RCC 7860 (cell line): ENCODE results near the gene ROBO2.

Experiments
- DNase-seq: peaks from one replicate; pipeline ENCODE4 v3.0.0-alpha.2; 2015; ENCODE audit warnings: low spot score
- FAIRE-seq: peaks from 2 replicates; lab custom pipeline; 2012; peaks lifted over from hg19 to GRCh38; lab: Jason Lieb, UNC

ROBO2 gene

DNA sequence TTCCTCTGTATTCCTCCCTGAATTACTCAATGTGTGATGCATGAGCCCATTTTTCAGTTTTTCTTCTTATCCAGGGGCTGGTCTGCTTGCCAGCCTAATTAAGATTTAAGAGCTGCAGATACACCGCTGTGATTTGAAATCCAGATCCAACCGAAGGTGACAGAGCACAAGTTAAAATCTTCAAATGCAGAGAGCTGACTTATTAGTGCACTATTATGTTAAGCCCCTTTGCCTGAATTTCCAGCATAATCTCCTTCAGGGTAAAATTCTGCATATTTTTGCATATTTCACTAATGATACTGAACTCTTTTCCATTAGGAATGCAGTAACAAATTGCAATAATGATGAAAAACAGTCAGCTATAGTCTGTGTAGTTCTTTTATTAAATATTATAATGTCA, 583.6 kb downstream of the ROBO2 start:
- FAIRE-seq (no peak), DNase-seq (no peak)

GRCh38 chr3:77626157-77626556, 586.3 kb downstream of the ROBO2 start:
- DNase-seq: no peak
- FAIRE-seq: no peak

DNA sequence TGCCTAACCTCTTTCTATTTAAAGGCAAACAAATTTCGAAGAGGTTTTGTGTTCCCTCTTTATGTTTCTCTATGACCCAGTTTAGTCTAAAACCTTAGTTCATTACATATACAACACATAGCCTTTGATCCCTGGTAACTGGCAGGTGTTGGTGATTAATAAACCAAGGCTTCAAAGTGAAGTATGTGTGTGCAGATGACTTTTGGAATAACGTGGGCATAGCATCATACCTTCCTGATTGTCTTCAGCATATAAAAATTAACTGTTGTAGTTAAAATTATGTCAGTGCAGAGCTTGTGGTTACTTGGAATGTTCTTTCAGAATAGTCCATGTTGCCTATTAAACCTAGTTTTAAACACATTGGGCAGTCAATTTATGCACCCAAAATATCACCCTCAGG, 608.3 kb downstream of the ROBO2 start:
- DNase-seq: no peak
- FAIRE-seq: no peak

GRCh38 chr3:77648664-77649063, 608.8 kb downstream of the ROBO2 start:
- no peak for FAIRE-seq
- no peak for DNase-seq

- no peak for FAIRE-seq
- DNase-seq: no peak
These were observed 612.7 kb downstream of the ROBO2 start for GRCh38 chr3:77652624-77653023.

DNA sequence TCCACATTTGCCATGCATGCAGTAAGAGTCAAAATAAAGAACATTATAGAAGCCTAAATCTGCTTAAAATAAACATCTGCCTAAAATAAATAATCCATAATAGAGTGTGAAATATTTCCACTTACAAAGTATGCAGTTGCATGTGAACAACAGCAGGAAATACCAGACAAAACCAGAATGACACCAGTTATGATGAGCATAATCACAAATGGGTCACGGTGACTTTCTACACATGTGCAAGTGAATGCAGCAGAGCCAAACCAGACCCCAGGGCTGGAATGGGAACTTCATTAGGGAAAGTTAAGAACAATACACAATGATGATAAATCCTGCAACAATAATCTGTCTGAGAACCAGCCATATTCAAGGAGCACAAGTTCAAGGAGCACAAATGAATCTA, 615.5 kb downstream of the ROBO2 start:
- FAIRE-seq (no peak), DNase-seq (no peak)

GRCh38 chr3:77660718-77661117, 620.8 kb downstream of the ROBO2 start:
- FAIRE-seq (no peak), DNase-seq (no peak)

DNA sequence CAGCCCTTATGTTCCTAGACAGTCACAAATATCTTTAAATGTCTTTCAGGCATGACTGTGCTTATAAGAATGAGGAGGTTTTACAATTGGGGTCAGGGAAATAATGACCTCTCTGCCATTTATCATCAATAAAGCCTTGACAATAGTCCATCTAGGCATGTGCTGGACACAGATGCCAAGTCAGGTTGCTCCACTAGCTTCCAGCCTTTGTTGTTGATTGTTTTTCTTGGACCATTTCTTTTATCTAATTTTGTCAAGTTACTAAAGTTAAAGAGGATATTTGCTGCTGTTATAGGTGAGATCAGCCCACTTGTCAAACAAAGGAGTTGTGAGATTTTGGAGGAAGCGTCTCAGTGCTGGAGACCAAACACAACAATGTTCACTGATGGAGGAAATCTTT, 628.0 kb downstream of the ROBO2 start:
- no peak for FAIRE-seq

DNA sequence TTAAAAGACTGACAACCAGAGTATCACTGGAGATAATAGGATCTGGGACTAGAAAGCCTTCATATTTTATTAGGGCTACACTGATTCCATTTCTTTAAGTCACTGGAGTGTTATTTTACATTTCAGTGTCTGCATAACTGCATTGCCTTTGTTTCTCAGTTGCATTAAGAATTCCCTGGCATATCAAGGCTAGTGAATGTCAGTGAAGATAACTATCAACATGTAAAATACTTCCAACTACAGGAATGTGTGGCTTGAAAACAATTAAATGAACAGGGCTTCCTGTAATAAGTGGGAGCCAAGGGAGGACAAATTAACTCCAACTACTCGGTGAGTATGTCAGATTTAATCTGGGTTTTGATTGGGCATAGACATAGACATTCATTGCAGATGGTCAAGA, 628.5 kb downstream of the ROBO2 start:
- no peak for FAIRE-seq
- no peak for DNase-seq

More for the DNA sequence above, 628.0 kb downstream of the ROBO2 start:
- no peak for DNase-seq

GRCh38 chr3:77672016-77672415, 632.1 kb downstream of the ROBO2 start:
- FAIRE-seq (no peak), DNase-seq (no peak)

DNA sequence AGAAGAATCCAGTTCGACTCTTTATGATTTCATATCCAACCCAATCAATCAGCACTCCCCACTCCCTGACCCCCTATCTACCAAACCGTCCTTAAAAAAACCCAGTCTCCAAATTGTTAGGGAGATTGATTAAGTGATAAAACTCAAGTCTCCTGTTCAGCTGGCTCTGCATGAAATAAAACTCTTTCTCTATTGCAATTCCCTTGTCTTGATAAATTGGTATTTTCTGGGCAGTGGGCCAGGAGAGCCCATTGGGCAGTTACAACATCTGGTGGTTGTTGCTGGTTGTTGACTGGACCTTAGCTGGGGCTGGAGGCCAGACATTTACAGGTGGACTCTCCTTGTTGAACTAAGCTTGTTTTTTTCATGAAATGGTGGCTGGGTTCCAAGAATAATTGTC, 642.3 kb downstream of the ROBO2 start:
- FAIRE-seq (no peak), DNase-seq (no peak)

DNA sequence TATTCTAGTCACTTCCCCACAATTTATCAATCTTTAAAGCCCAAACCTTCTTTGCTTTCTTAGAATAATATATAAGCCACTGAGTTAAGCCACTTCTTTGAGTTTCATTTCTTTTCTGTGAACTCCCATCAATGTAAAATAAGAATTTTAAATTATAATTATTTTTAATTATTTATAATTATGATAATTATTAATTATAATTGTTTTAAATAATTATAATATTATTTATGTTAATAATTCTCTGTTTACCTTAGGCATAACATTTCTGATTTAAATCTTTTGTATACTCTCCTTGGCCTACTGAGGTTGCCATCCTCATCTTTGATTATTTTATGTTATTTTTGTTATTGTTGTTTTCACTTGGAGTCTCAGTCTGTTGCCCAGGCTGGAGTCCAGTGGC, 644.2 kb downstream of the ROBO2 start:
- DNase-seq (no peak), FAIRE-seq (no peak)

GRCh38 chr3:77685713-77686112, 645.8 kb downstream of the ROBO2 start:
- DNase-seq (no peak), FAIRE-seq (no peak)

GRCh38 chr3:77686560-77686959, 646.7 kb downstream of the ROBO2 start:
- FAIRE-seq (no peak), DNase-seq (no peak)

DNA sequence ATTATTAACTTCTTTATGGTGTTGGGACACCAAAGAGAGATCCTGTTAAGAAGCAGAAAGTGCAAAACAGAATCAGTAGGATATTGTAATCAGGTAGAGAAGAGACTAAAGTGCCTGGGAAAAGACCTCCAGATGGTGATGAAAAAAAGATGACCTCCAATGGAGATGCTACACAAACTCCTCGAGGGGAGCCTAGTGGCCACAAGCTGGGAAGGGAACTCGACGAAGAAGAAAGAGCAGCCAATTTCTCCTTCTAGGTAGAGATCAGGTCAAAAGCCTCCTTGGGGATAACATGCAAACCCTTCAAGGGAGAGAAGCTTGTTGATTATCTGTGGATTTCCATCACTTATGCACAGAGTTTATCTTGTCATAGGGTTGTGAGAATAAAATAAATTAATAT, 647.6 kb downstream of the ROBO2 start:
- FAIRE-seq: no peak

DNA sequence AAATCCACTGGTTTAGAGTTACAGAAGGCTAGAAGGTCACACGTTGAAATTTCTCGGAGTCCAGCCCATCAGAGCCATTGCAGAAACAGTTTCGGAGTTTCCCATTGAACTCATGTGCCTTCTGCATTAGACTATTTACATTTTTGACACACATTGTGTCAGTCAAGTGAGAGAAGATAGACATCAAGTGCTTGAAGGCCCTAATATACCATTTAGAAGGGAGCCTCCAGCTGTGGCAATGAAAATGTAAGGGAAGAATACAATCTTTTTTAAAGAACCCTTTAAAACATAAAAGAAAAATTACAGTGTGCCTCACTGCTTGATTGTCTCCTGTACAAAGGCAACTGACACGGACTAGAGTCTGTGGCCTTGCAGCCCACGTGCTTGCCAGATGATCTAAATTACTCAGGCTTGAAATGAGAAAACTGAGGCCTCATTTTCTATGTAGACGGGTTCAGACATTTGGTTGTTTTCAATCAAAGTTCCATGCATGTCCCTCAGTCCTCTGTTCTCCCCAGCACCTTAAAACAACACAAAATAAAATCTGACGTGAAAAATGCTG, 650.5 kb downstream of the ROBO2 start:
- FAIRE-seq: no peak
- DNase-seq: no peak

More for the DNA sequence above, 647.6 kb downstream of the ROBO2 start:
- DNase-seq: no peak

DNA sequence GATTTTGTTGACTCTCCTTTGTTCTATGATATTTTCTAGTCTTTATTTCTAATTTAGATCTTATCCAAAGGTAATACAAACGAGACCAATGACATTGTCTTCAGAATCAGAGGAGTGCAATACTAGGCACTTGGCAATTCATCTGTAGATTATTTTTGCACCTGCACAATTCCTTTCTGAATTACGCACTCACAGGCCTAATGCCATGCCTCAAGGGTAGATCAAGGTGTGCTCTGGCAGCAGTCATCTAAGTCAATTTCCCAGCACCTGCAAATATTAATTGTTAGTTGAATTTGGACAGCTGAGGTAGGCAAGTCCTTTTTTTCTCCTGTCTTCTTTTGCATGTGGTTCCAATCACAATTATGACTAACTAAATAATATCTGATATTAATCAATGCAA, 653.2 kb downstream of the ROBO2 start:
- DNase-seq (no peak), FAIRE-seq (no peak)

DNA sequence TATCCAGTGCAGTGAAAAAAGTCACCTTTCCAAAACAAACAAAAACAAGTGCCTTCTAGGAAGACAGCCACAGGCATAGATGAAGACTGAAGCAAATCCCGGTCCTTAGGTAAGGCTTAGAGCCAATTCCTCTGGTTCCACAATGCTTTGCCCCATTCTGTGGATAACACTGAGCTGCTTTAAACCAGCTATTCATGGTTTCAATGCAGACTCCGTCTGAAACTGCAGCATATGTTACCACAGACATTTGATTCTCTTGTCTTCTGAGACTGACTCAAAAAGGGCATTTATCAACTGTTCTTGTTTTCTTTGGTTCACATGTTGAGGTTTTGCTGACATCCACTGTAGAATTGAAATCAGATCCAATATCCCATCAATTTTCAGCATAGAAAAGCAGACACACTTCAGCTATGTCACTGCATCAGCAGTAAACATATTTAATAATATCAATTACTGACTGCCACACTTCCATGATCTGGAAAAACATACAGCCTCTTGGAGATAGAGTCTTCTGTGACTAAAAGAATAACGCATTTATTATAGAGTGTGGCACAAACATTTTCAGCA, 659.3 kb downstream of the ROBO2 start:
- DNase-seq (no peak), FAIRE-seq (no peak)
